Measurements from ENCODE around the gene REPS1. TPM values are rescaled to one million over a fixed set of nuclear protein-coding genes. Genes with fewer than 3 reads are reported as not detected.

The REPS1 gene
- total RNA-seq, 1 donor, result 34.9 TPM

GRCh38 chr6:139014945-139015344 lies 26.9 kb upstream of the REPS1 start:
- H3K4me3 ChIP-seq (ENCODE audit: low read depth, low read length), result no peak overlapping the region

GRCh38 chr6:139013185-139013800 lies 25.2 kb upstream of the REPS1 start:
- no peak overlapping the region for H3K4me3 ChIP-seq (ENCODE audit: low read depth, low read length)
- TF ChIP-seq, protein P1, sequence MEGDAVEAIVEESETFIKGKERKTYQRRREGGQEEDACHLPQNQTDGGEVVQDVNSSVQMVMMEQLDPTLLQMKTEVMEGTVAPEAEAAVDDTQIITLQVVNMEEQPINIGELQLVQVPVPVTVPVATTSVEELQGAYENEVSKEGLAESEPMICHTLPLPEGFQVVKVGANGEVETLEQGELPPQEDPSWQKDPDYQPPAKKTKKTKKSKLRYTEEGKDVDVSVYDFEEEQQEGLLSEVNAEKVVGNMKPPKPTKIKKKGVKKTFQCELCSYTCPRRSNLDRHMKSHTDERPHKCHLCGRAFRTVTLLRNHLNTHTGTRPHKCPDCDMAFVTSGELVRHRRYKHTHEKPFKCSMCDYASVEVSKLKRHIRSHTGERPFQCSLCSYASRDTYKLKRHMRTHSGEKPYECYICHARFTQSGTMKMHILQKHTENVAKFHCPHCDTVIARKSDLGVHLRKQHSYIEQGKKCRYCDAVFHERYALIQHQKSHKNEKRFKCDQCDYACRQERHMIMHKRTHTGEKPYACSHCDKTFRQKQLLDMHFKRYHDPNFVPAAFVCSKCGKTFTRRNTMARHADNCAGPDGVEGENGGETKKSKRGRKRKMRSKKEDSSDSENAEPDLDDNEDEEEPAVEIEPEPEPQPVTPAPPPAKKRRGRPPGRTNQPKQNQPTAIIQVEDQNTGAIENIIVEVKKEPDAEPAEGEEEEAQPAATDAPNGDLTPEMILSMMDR (IDR thresholded peaks at IDR 0.05; ENCODE audit: insufficient read depth, low read length), result no peak
- DNase-seq (ENCODE audit: low read depth), result no peak

More at GRCh38 chr6:139014945-139015344, 26.9 kb upstream of the REPS1 start:
- TF ChIP-seq, protein P1 (IDR thresholded peaks at IDR 0.05; ENCODE audit: insufficient read depth, low read length), result no peak
- no peak for DNase-seq (ENCODE audit: low read depth)

- no peak for DNase-seq (ENCODE audit: low read depth)
- TF ChIP-seq, protein P1 (IDR thresholded peaks at IDR 0.05; ENCODE audit: insufficient read depth, low read length), result no peak
- H3K4me3 ChIP-seq (ENCODE audit: low read depth, low read length), result no peak overlapping the region
Observed at GRCh38 chr6:139011980-139012379, 23.9 kb upstream of the REPS1 start.

- H3K4me3 ChIP-seq (ENCODE audit: low read depth, low read length), result no peak overlapping the region
- no peak for DNase-seq (ENCODE audit: low read depth)
- TF ChIP-seq, protein P1 (IDR thresholded peaks at IDR 0.05; ENCODE audit: insufficient read depth, low read length), result no peak
Observed at GRCh38 chr6:139010674-139011073, 22.6 kb upstream of the REPS1 start.

DNA sequence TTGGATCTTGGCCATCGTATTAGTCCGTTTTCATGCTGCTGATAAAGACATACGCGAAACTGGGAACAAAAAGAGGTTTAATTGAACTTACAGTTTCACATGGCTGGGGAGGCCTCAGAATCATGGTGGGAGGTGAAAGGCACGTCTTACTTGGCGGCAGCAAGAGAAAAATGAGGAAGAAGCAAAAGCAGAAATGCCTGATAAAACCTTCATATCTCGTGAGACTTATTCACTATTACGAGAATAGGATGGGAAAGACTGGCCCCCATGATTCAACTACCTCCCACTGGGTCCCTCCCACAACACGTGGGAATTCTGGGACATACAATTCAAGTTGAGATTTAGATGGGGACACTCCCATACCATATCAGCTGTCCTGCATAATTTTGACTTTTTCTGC lies 20.1 kb upstream of the REPS1 start:
- TF ChIP-seq, protein P1 (IDR thresholded peaks at IDR 0.05; ENCODE audit: insufficient read depth, low read length), result no peak
- no peak for DNase-seq (ENCODE audit: low read depth)
- no peak overlapping the region for H3K4me3 ChIP-seq (ENCODE audit: low read depth, low read length)

DNA sequence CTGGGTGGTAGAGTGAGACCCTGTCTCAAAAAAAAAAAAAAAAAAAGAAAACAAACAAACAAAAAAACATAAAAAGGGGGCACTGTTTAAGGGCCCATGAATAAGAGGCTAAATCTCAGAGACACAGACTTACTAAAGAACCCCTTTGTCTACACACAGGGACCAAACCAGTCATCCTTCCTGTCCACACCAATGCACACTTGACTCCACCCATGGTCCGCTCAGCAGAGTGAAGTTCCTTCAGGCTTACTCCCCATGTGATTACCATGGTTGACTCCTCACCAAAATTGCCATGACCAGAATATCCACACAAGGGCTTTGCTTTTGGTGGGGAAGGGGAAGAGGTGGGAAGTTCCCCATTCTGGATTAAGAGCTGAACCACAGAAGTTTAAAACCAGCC lies 19.4 kb upstream of the REPS1 start:
- H3K4me3 ChIP-seq (ENCODE audit: low read depth, low read length), result no peak overlapping the region
- TF ChIP-seq, protein P1 (IDR thresholded peaks at IDR 0.05; ENCODE audit: insufficient read depth, low read length), result no peak
- no peak for DNase-seq (ENCODE audit: low read depth)

DNA sequence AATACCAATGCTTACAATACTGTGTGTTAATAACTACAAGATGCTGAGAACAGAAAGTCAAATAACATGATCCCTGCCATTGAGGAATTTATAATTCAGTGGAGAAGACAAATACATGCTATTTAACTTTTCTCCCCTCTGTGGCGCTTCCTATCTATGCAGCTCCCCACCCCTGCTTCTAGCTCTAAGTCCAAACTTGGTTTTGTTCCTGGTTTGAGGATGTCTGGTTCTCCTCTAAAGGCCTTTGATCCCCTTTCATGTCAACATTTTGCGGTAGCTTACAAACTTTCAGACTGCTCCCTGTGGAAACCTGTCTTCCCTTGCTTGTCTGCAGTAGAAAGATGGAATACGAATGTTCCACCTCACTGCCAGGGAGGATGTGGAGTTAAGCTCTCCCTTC lies 18.4 kb upstream of the REPS1 start:
- TF ChIP-seq, protein P1 (IDR thresholded peaks at IDR 0.05; ENCODE audit: insufficient read depth, low read length), result no peak
- no peak for DNase-seq (ENCODE audit: low read depth)
- H3K4me3 ChIP-seq (ENCODE audit: low read depth, low read length), result no peak overlapping the region

Data from fibroblast of the aortic adventitia (primary cell).